HL-60 (cell line): ENCODE measurements around the gene LAMA1.

Experiments used
- DNase-seq, 2 experiments: peaks; one replicate each; pipeline ENCODE4 v3.0.0-alpha.2; 2010 to 2020; ENCODE audit warnings: low read depth in 1 of 2, low spot score in 1 of 2
- H3K27ac ChIP-seq: fragments of 250-450 bp; sonication (Bioruptor Pico); replicated peaks from 2 replicates; pipeline ENCODE4 v1.5.1; 2020; ENCODE audit warnings: mild to moderate bottlenecking, moderate library complexity
- H3K27me3 ChIP-seq: fragments of 250-450 bp; sonication (Bioruptor Pico); 2 replicates; pipeline ENCODE4 v1.5.1; 2021; ENCODE audit warnings: mild to moderate bottlenecking, moderate library complexity; ENCODE audit not compliant: insufficient read depth, poor library complexity, severe bottlenecking
- H3K4me3 ChIP-seq: replicated peaks from 2 replicates; pipeline ENCODE4 v1.5.1; 2011; ENCODE audit warnings: mild to moderate bottlenecking, control low read depth, low read length; ENCODE audit not compliant: insufficient read depth
- CTCF ChIP-seq: IDR thresholded peaks from one replicate; pipeline ENCODE4 v1.5.1; 2011; ENCODE audit warnings: low read length, control low read depth, inconsistent platforms; ENCODE audit not compliant: insufficient read depth
- GABPA ChIP-seq: IDR thresholded peaks from 2 replicates; pipeline ENCODE4 v1.6.1; 2012; ENCODE audit warnings: low read depth
- POLR2AphosphoS5 ChIP-seq: IDR thresholded peaks from 2 replicates; pipeline ENCODE4 v1.6.1; 2012; ENCODE audit warnings: low read depth
- REST ChIP-seq: IDR thresholded peaks from 2 replicates; pipeline ENCODE4 v1.6.1; 2012; ENCODE audit warnings: low read depth; ENCODE audit not compliant: insufficient replicate concordance
- SPI1 ChIP-seq: IDR thresholded peaks from 2 replicates; pipeline ENCODE4 v1.6.1; 2012; ENCODE audit warnings: low read depth, mild to moderate bottlenecking, borderline replicate concordance

Gene LAMA1

GRCh38 chr18:6917072-6917471, 200.5 kb downstream of the LAMA1 start:
- Histone ChIP-seq H3K27ac (no peak overlapping the region), H3K4me3 (no peak overlapping the region), H3K27me3 (peaks cover 7% of the 10 kb centered on the region)
- no peak for DNase-seq
- TF ChIP-seq REST (no peak), SPI1 (no peak), POLR2AphosphoS5 (no peak), GABPA (no peak), CTCF (no peak)

DNA sequence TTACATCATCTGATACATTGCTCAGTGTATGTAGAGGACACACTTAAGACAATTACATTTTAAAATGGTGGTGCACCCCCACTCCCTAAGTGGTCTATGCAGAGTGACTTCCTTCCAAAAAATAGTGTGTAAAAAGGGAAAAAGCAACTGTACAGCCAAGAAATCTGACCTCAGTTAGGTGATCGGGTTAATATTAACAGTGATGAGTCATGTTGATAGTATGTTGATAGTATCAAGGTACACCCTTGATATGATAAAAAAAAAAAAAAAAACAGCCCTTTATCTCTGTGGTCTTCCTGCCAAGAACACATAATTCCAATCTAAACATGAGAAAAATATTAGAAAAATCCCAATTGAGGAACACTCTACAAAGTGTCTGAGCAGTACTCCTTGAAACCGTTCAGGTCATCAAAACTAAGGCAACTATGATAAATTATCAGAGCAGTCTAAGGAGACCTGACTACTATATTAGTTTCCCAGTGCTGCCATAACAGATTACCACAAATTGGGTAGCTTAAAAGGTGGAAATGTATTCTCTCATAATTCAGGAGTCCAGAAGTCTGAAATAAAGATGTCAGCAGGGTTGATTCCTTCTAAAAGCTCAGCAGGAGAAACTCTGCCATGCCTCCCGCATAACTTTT, 216.2 kb downstream of the LAMA1 start:
- no peak for DNase-seq
- Histone ChIP-seq H3K27me3 (peaks cover 3% of the 10 kb centered on the region), H3K4me3 (no peak overlapping the region), H3K27ac (no peak overlapping the region)
- TF ChIP-seq CTCF: no peak
- no peak for TF ChIP-seq REST
- no peak for TF ChIP-seq GABPA
- TF ChIP-seq SPI1: no peak
- TF ChIP-seq POLR2AphosphoS5: no peak

DNA sequence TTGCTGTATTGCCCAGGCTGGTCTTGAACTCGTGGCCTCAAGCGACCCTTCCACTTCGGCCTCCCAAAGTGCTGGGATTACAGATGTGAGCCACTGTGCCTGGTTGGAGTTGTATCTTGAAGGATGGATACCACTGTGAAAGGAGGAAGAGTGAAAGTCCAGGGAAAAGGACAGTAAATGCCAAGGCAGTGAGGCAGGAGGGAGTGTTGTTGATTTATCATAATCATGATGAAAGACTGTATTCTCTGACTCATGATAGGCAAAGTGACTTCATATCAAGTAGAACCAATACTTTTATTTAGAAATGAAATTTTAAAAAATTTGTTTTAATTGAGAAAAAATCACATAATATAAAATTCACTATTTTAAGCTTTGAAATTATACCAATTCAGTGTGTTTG, 225.8 kb downstream of the LAMA1 start:
- no peak overlapping the region for H3K4me3 ChIP-seq
- no peak for DNase-seq
- TF ChIP-seq GABPA (no peak), POLR2AphosphoS5 (no peak), REST (no peak), CTCF (no peak), SPI1 (no peak)

More for the DNA sequence above, 225.8 kb downstream of the LAMA1 start:
- no peaks in the 10 kb centered on the region for H3K27me3 ChIP-seq
- no peak overlapping the region for H3K27ac ChIP-seq
